ENCODE measurements around the gene SKIL.
"Not testable (repeated sequence)": the region's sequence is repeated elsewhere in the genome, so short reads cannot be mapped to it uniquely, and the experiment has no call there.

The SKIL gene

GRCh38 chr3:170331143-170331542, 26.4 kb upstream of the SKIL start:
- Histone ChIP-seq H3K27me3 (ENCODE audit: insufficient read depth, poor library complexity, severe bottlenecking) (no peaks in the 10 kb centered on the region), H3K4me3 (replicated peaks; ENCODE audit: insufficient read depth, low read length) (no peak overlapping the region), H3K27ac (replicated peaks) (no peak overlapping the region)
- DNase-seq (ENCODE audit: low read depth in 1 of 2, low spot score in 1 of 2): no peak
- TF ChIP-seq GABPA (IDR thresholded peaks at IDR 0.05; ENCODE audit: low read depth) (no peak), SPI1 (IDR thresholded peaks at IDR 0.05; ENCODE audit: borderline replicate concordance, low read depth) (peak; percentile 32; the same call in 1 of the 2 replicates)

GRCh38 chr3:170337420-170337819, 20.1 kb upstream of the SKIL start:
- H3K4me3 ChIP-seq (replicated peaks; ENCODE audit: insufficient read depth, low read length): no peak overlapping the region
- H3K27me3 ChIP-seq (ENCODE audit: insufficient read depth, poor library complexity, severe bottlenecking): no peaks in the 10 kb centered on the region
- TF ChIP-seq GABPA (IDR thresholded peaks at IDR 0.05; ENCODE audit: low read depth): no peak
- no peak for TF ChIP-seq POLR2AphosphoS5 (IDR thresholded peaks at IDR 0.05; ENCODE audit: low read depth)
- no peak for TF ChIP-seq CTCF (IDR thresholded peaks at IDR 0.05; ENCODE audit: insufficient read depth, low read length)
- TF ChIP-seq SPI1 (IDR thresholded peaks at IDR 0.05; ENCODE audit: borderline replicate concordance, low read depth): no peak
- TF ChIP-seq REST (IDR thresholded peaks at IDR 0.05; ENCODE audit: insufficient replicate concordance, low read depth): no peak
- no peak for DNase-seq (ENCODE audit: low read depth in 1 of 2, low spot score in 1 of 2)
- no peak overlapping the region for H3K27ac ChIP-seq (replicated peaks)

- Histone ChIP-seq H3K27me3 (ENCODE audit: insufficient read depth, poor library complexity, severe bottlenecking) (no peaks in the 10 kb centered on the region), H3K27ac (replicated peaks) (no peak overlapping the region), H3K4me3 (replicated peaks; ENCODE audit: insufficient read depth, low read length) (no peak overlapping the region)
- TF ChIP-seq CTCF (IDR thresholded peaks at IDR 0.05; ENCODE audit: insufficient read depth, low read length): no peak
- no peak for TF ChIP-seq SPI1 (IDR thresholded peaks at IDR 0.05; ENCODE audit: borderline replicate concordance, low read depth)
- no peak for TF ChIP-seq GABPA (IDR thresholded peaks at IDR 0.05; ENCODE audit: low read depth)
- TF ChIP-seq POLR2AphosphoS5 (IDR thresholded peaks at IDR 0.05; ENCODE audit: low read depth): no peak
- TF ChIP-seq REST (IDR thresholded peaks at IDR 0.05; ENCODE audit: insufficient replicate concordance, low read depth): no peak
- DNase-seq (ENCODE audit: low read depth in 1 of 2, low spot score in 1 of 2): no peak
Measured at GRCh38 chr3:170338690-170339340, 18.7 kb upstream of the SKIL start.

GRCh38 chr3:170342273-170342672, 15.2 kb upstream of the SKIL start:
- not testable (repeated sequence) for DNase-seq (ENCODE audit: low read depth in 1 of 2, low spot score in 1 of 2); H3K27me3 ChIP-seq (ENCODE audit: insufficient read depth, poor library complexity, severe bottlenecking); H3K27ac ChIP-seq (replicated peaks); H3K4me3 ChIP-seq (replicated peaks; ENCODE audit: insufficient read depth, low read length)

GRCh38 chr3:170343859-170344258, 13.7 kb upstream of the SKIL start:
- H3K27ac ChIP-seq (replicated peaks); DNase-seq (ENCODE audit: low read depth in 1 of 2, low spot score in 1 of 2); H3K4me3 ChIP-seq (replicated peaks; ENCODE audit: insufficient read depth, low read length); H3K27me3 ChIP-seq (ENCODE audit: insufficient read depth, poor library complexity, severe bottlenecking): not testable (repeated sequence)

Data from HL-60 (cell line).